Neutrophil (primary cell): ENCODE results near the gene CCDC142.

Experiments used
- H3K27ac ChIP-seq: fragments of 200-600 bp; sonication (generic); 2 replicates; pipeline ENCODE4 v1.5.1; 2016; ENCODE audit warnings: mild to moderate bottlenecking, moderate library complexity
- H3K27me3 ChIP-seq: fragments of 200-600 bp; sonication (generic); 2 replicates; pipeline ENCODE4 v1.6.0; 2016; ENCODE audit warnings: mild to moderate bottlenecking
- H3K36me3 ChIP-seq: fragments of 200-600 bp; sonication (generic); 2 replicates; pipeline ENCODE4 v1.5.1; 2017
- H3K4me1 ChIP-seq, 2 experiments: fragments of 200-600 bp in 1 of 2; sonication (generic) in 1 of 2; 1 replicate in 1 of 2; 2 replicates in 1 of 2; pipeline versions ENCODE4 v1.5.1 to v1.6.1; 2013 to 2016; ENCODE audit warnings: low read depth in 1 of 2, low read length in 1 of 2, mild to moderate bottlenecking in 1 of 2, moderate library complexity in 1 of 2; ENCODE audit not compliant: control insufficient read depth in 1 of 2, insufficient read depth in 1 of 2
- H3K4me3 ChIP-seq, 2 experiments: fragments of 200-600 bp in 1 of 2; sonication (generic) in 1 of 2; 1 replicate in 1 of 2; 2 replicates in 1 of 2; pipeline ENCODE4 v1.5.1; 2013 to 2016; ENCODE audit warnings: low read depth in 1 of 2, low read length in 1 of 2, mild to moderate bottlenecking in 1 of 2, moderate library complexity in 1 of 2
- H3K9me3 ChIP-seq: fragments of 200-600 bp; sonication (generic); 2 replicates; pipeline ENCODE4 v1.5.1; 2016
- TF ChIP-seq, protein P1 (sequence below): fragments of 200-600 bp; sonication (generic); IDR thresholded peaks from 2 replicates; pipeline ENCODE4 v1.5.1; 2016; ENCODE audit warnings: antibody characterized with exemption

Gene CCDC142

GRCh38 chr2:74515981-74516633 is 33.3 kb upstream of the CCDC142 start:
- TF ChIP-seq, protein P1, sequence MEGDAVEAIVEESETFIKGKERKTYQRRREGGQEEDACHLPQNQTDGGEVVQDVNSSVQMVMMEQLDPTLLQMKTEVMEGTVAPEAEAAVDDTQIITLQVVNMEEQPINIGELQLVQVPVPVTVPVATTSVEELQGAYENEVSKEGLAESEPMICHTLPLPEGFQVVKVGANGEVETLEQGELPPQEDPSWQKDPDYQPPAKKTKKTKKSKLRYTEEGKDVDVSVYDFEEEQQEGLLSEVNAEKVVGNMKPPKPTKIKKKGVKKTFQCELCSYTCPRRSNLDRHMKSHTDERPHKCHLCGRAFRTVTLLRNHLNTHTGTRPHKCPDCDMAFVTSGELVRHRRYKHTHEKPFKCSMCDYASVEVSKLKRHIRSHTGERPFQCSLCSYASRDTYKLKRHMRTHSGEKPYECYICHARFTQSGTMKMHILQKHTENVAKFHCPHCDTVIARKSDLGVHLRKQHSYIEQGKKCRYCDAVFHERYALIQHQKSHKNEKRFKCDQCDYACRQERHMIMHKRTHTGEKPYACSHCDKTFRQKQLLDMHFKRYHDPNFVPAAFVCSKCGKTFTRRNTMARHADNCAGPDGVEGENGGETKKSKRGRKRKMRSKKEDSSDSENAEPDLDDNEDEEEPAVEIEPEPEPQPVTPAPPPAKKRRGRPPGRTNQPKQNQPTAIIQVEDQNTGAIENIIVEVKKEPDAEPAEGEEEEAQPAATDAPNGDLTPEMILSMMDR, result no peak
- peak overlapping the region; percentile 54 to 66 for H3K4me3 ChIP-seq

GRCh38 chr2:74515271-74515980 is 32.6 kb upstream of the CCDC142 start:
- Histone ChIP-seq H3K4me1 (peaks cover 29 to 32% of the 10 kb centered on the region in 2 experiments), H3K4me3 (peak overlapping the region; percentile 54 to 66), H3K36me3 (no peaks in the 10 kb centered on the region), H3K9me3 (no peaks in the 10 kb centered on the region), H3K27me3 (peaks cover 100% of the 10 kb centered on the region), H3K27ac (no peak overlapping the region)
- TF ChIP-seq, protein P1, result no peak

More at GRCh38 chr2:74515981-74516633, 33.3 kb upstream of the CCDC142 start:
- H3K4me1 ChIP-seq, result peaks cover 29 to 32% of the 10 kb centered on the region in 2 experiments
- no peaks in the 10 kb centered on the region for H3K9me3 ChIP-seq
- no peak overlapping the region for H3K27ac ChIP-seq
- H3K27me3 ChIP-seq, result peaks cover 100% of the 10 kb centered on the region
- no peaks in the 10 kb centered on the region for H3K36me3 ChIP-seq

GRCh38 chr2:74514368-74515270 is 31.8 kb upstream of the CCDC142 start, which contains the start of gene TLX2:
Gene TLX2, plus strand, starts transcription at chr2:74514450. Its CDS starts 357 bp downstream, at chr2:74514807.
- H3K27me3 ChIP-seq, result peaks cover 100% of the 10 kb centered on the region
- no peaks in the 10 kb centered on the region for H3K9me3 ChIP-seq
- H3K4me1 ChIP-seq, result peaks cover 29 to 32% of the 10 kb centered on the region in 2 experiments
- H3K4me3 ChIP-seq, result peak within 1 kb of the TSS in 1 of 2 experiments; percentile 66
- TF ChIP-seq, protein P1, result no peak
- no peaks in the 10 kb centered on the region for H3K36me3 ChIP-seq
- H3K27ac ChIP-seq, result no peak within 1 kb of the TSS

GRCh38 chr2:74513605-74514367 is 31.0 kb upstream of the CCDC142 start:
- Histone ChIP-seq H3K36me3 (no peaks in the 10 kb centered on the region), H3K9me3 (no peaks in the 10 kb centered on the region), H3K4me3 (peak overlapping the region in 1 of 2 experiments; percentile 66), H3K27me3 (peaks cover 100% of the 10 kb centered on the region), H3K4me1 (peaks cover 29 to 32% of the 10 kb centered on the region in 2 experiments), H3K27ac (no peak overlapping the region)
- TF ChIP-seq, protein P1, result no peak
